Calu3 (cell line): ENCODE measurements around the gene CDK9. TPM values are rescaled to one million over a fixed set of nuclear protein-coding genes. Genes with fewer than 3 reads are reported as not detected.
"Not testable (repeated sequence)": the region's sequence is repeated elsewhere in the genome, so short reads cannot be mapped to it uniquely, and the experiment has no call there.

Source experiments
- BruUV-seq: library from RNA; stranded (reverse); fragments of 400-500 nt; replicated peaks from 2 replicates; lab custom pipeline; 2021; lab: Mats Ljungman, UMichigan
- CTCF ChIA-PET: fragments of 300-600 bp; sonication (Branson Sonifier 250); formaldehyde crosslinking; loops from one replicate; lab custom pipeline; 2022; ENCODE audit warnings: antibody characterized with exemption; lab: Charles Lee
- DNase-seq: peaks from one replicate; pipeline ENCODE4 v3.0.0; 2022
- H3K27ac Mint-ChIP-seq: one replicate; pipeline ENCODE4 v1.8.0; 2022; ENCODE audit warnings: mixed read lengths; ENCODE audit not compliant: unreplicated experiment
- H3K27me3 Mint-ChIP-seq: one replicate; pipeline ENCODE4 v1.8.0; 2022; ENCODE audit warnings: mixed read lengths; ENCODE audit not compliant: unreplicated experiment
- H3K36me3 Mint-ChIP-seq: one replicate; pipeline ENCODE4 v1.8.0; 2022; ENCODE audit warnings: mild to moderate bottlenecking, moderate library complexity, mixed read lengths; ENCODE audit not compliant: insufficient read depth, unreplicated experiment
- H3K4me1 Mint-ChIP-seq: one replicate; pipeline ENCODE4 v1.8.0; 2022; ENCODE audit warnings: mild to moderate bottlenecking, low read depth, mixed read lengths; ENCODE audit not compliant: unreplicated experiment
- H3K4me3 Mint-ChIP-seq: one replicate; pipeline ENCODE4 v1.8.0; 2022; ENCODE audit warnings: mild to moderate bottlenecking, low read depth, moderate library complexity, mixed read lengths; ENCODE audit not compliant: unreplicated experiment
- H3K9me3 Mint-ChIP-seq: one replicate; pipeline ENCODE4 v1.8.0; 2022; ENCODE audit warnings: low read depth, mixed read lengths; ENCODE audit not compliant: unreplicated experiment
- intact Hi-C: fragments of 100-400 bp; cut with micrococcal nuclease; formaldehyde crosslinking; loops from one replicate; pipeline ENCODE4 v1.10.0; 2022; ENCODE audit not compliant: unreplicated experiment
- microRNA-seq: library from miRNA; unstranded; fragments of <30 nt; microRNA quantifications from one replicate; pipeline ENCODE4 v1.2.0, GENCODE V29; 2022
- total RNA-seq: library from RNA; stranded (reverse); gene quantifications from 2 replicates; pipeline ENCODE4 v1.2.3, GENCODE V29; 2022
- TF ChIP-seq, protein P1 (sequence below): fragments of 200-600 bp; IDR thresholded peaks from one replicate; pipeline ENCODE4 v1.8.0; 2022; ENCODE audit warnings: antibody characterized with exemption; ENCODE audit not compliant: unreplicated experiment

Gene CDK9
- total RNA-seq, 1 experiment from 2014 or later: 41.8 TPM

DNA sequence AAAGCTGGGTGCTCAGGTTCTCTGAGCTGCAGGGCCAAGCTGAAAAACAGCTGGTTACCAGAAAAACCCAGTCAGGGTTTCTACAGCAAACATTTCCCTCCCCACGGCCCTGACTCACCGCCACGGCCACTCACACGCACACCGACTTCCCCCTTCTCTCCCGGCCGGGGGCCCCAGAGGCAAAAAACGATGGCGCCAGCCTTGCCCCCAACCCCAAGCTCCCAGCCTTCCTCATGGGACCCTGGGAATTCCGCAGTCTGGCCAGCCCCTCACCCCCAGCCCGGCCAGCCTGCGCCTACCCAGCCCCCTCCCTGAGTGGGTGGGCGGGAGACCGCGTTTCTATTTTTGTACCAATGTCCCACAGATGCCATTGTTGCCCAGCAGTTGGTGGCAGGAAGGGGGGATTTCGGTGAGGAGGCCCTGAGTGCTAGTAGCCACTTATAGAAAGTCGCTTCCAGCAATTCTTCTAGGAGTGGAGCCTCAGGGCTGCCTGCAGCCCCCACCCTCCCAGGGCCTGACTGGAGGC lies 50.2 kb downstream of the CDK9 start:
- DNase-seq: no peak
- Mint-ChIP-seq H3K27ac (no peak overlapping the region), H3K36me3 (no peaks in the 10 kb centered on the region), H3K27me3 (no peaks in the 10 kb centered on the region), H3K9me3 (no peaks in the 10 kb centered on the region), H3K4me1 (peaks cover 11% of the 10 kb centered on the region), H3K4me3 (no peak overlapping the region)
- intact Hi-C loops: no loop called here
- TF ChIP-seq, protein P1, sequence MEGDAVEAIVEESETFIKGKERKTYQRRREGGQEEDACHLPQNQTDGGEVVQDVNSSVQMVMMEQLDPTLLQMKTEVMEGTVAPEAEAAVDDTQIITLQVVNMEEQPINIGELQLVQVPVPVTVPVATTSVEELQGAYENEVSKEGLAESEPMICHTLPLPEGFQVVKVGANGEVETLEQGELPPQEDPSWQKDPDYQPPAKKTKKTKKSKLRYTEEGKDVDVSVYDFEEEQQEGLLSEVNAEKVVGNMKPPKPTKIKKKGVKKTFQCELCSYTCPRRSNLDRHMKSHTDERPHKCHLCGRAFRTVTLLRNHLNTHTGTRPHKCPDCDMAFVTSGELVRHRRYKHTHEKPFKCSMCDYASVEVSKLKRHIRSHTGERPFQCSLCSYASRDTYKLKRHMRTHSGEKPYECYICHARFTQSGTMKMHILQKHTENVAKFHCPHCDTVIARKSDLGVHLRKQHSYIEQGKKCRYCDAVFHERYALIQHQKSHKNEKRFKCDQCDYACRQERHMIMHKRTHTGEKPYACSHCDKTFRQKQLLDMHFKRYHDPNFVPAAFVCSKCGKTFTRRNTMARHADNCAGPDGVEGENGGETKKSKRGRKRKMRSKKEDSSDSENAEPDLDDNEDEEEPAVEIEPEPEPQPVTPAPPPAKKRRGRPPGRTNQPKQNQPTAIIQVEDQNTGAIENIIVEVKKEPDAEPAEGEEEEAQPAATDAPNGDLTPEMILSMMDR: no peak
- BruUV-seq: no TSS peak
- CTCF ChIA-PET: no interaction called here

GRCh38 chr9:127836561-127836960 lies 50.7 kb downstream of the CDK9 start:
- intact Hi-C loops, H3K36me3 Mint-ChIP-seq, H3K27me3 Mint-ChIP-seq, CTCF ChIA-PET, H3K27ac Mint-ChIP-seq, BruUV-seq, H3K4me3 Mint-ChIP-seq, H3K9me3 Mint-ChIP-seq, DNase-seq: not testable (repeated sequence)
- H3K4me1 Mint-ChIP-seq: peaks cover 11% of the 10 kb centered on the region

DNA sequence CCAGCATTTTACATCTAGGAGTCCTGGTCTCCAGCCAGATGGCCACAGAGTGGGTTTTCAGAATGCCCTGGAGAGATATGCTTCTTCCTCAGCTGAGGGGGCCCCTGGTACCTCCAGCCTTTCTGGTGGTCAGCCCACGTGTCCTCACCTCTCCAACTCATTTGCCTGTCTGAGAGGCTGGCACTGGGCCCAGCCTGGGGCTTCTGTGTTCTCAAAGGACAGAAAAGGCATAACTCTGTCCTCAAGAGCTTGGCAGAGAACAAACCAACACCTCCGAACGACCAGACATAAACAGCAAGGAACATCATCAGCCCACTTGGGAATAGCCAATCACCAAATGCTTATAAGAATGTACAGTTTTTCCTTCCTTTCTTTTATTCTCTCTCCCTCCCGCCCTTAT lies 51.5 kb downstream of the CDK9 start:
- H3K27me3 Mint-ChIP-seq: no peaks in the 10 kb centered on the region
- CTCF ChIA-PET: interaction anchor here (1.5 kb wide), 1 partner anchor 11 kb away, joined by 3 read pairs; no protein-coding TSS in a partner anchor
- no peaks in the 10 kb centered on the region for H3K36me3 Mint-ChIP-seq
- no peak overlapping the region for H3K27ac Mint-ChIP-seq
- peaks cover 11% of the 10 kb centered on the region for H3K4me1 Mint-ChIP-seq
- TF ChIP-seq, protein P1: no peak
- H3K9me3 Mint-ChIP-seq: no peaks in the 10 kb centered on the region
- intact Hi-C loops: no loop called here
- no peak overlapping the region for H3K4me3 Mint-ChIP-seq
- BruUV-seq: no TSS peak
- DNase-seq: no peak

DNA sequence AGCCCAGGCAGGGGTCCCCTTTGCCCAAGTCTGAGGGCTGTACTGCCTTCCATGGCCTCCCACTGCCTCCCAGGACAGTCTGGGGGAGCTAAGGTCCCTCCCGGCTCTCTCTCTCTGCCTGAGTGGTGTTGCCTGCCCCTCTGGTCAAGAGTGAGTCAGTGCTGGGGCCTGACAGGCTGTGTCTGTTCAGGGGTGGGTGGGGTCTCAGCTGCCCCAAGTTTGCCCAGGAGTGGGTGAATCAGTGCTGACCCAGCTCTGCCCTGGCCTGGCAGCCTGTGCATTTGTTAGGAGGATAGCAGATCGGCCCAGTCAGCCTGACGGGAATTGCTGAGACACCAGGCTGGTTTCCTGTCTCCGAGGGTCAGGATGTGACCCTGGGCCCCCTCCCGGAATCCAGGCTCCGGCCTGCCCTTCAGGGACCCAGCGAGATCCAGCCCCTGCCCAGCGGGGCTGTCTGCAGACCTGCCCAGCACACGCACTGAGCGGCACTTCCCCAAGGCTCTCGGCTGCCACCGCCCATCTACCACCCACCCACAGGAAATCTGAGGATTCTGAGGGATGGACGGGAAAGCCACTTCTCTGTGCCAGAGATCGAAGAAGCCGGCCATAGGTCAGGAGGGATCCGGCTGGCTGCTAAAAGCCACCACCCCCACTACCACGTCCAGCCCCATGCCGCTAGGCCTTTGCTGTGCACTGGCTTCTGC lies 52.7 kb downstream of the CDK9 start:
- H3K4me3 Mint-ChIP-seq: peak overlapping the region; percentile 24

More for the DNA sequence above, 52.7 kb downstream of the CDK9 start:
- peaks cover 11% of the 10 kb centered on the region for H3K4me1 Mint-ChIP-seq
- TF ChIP-seq, protein P1: no peak
- no peaks in the 10 kb centered on the region for H3K9me3 Mint-ChIP-seq
- peak; percentile 51 for DNase-seq
- H3K36me3 Mint-ChIP-seq: no peaks in the 10 kb centered on the region
- H3K27me3 Mint-ChIP-seq: no peaks in the 10 kb centered on the region
- CTCF ChIA-PET: interaction anchor here (0.6 to 1.5 kb wide), 2 partner anchors 12 to 37 kb away, joined by 3 read pairs; no protein-coding TSS in a partner anchor
- intact Hi-C loops: no loop called here
- peak overlapping the region; percentile 30 for H3K27ac Mint-ChIP-seq
- no TSS peak for BruUV-seq

Small RNA genes within 50 kb of the gene (microRNA-seq; reads per million reads assigned to microRNA genes)
- gene MIR2861: not detected
- gene MIR3960: not detected

Other genes starting within 250 kb of the CDK9 start
- gene STXBP1, start 173.8 kb upstream of the CDK9 start, total RNA-seq: 5.9 and 7.5 TPM in 2 replicates
- gene CFAP157, start 79.0 kb upstream of the CDK9 start, total RNA-seq: 0.87 and 1.0 TPM in 2 replicates
- gene PTRH1, start 70.4 kb upstream of the CDK9 start, total RNA-seq: 14.3 and 15.1 TPM in 2 replicates
- gene TTC16, start 70.0 kb upstream of the CDK9 start, total RNA-seq: not detected in 2 replicates
- 7.0 and 7.6 TPM in 2 replicates for gene TOR2A, start 50.7 kb upstream of the CDK9 start, total RNA-seq
- not detected in 2 replicates for gene SH2D3C, start 7.4 kb upstream of the CDK9 start, total RNA-seq
- 75.2 and 79.9 TPM in 2 replicates for gene FPGS, start 16.8 kb downstream of the CDK9 start, total RNA-seq
- 0.32 TPM in 1 of 2 replicates, not detected in the other for gene ENG, start 68.6 kb downstream of the CDK9 start, total RNA-seq
- 12.2 and 15.6 TPM in 2 replicates for gene AK1, start 91.6 kb downstream of the CDK9 start, total RNA-seq
- 9.1 and 12.1 TPM in 2 replicates for gene ST6GALNAC6, start 113.6 kb downstream of the CDK9 start, total RNA-seq
- 11.8 and 12.8 TPM in 2 replicates for gene ST6GALNAC4, start 131.0 kb downstream of the CDK9 start, total RNA-seq
- gene PIP5KL1, start 144.7 kb downstream of the CDK9 start, total RNA-seq: 0.17 and 1.1 TPM in 2 replicates
- gene DPM2, start 151.8 kb downstream of the CDK9 start, total RNA-seq: 31.5 and 39.9 TPM in 2 replicates
- gene EEIG1, start 195.0 kb downstream of the CDK9 start, total RNA-seq: 80.7 and 84.6 TPM in 2 replicates